IPS-20b (cell line): ENCODE measurements around the gene SNHG17.
"Not testable (repeated sequence)": the region's sequence is repeated elsewhere in the genome, so short reads cannot be mapped to it uniquely, and the experiment has no call there.

ENCODE experiments used
- H3K27ac ChIP-seq: one replicate; pipeline ENCODE4 v1.5.1; 2013; ENCODE audit warnings: low read length
- H3K27me3 ChIP-seq: 2 replicates; pipeline ENCODE4 v1.6.1; 2013; ENCODE audit warnings: mild to moderate bottlenecking, low read length, inconsistent platforms; ENCODE audit not compliant: insufficient read depth
- H3K36me3 ChIP-seq: 2 replicates; pipeline ENCODE4 v1.6.1; 2013; ENCODE audit warnings: low read depth, mild to moderate bottlenecking, inconsistent platforms, low read length, moderate library complexity; ENCODE audit not compliant: insufficient read depth
- H3K4me1 ChIP-seq: 2 replicates; pipeline ENCODE4 v1.6.1; 2013; ENCODE audit warnings: mild to moderate bottlenecking, control low read depth, inconsistent platforms, low read length, moderate library complexity; ENCODE audit not compliant: insufficient read depth
- H3K4me3 ChIP-seq: 2 replicates; pipeline ENCODE4 v1.5.1; 2013; ENCODE audit warnings: mild to moderate bottlenecking, low read length, inconsistent platforms
- H3K9ac ChIP-seq: 2 replicates; pipeline ENCODE4 v1.6.1; 2013; ENCODE audit warnings: low read depth, mild to moderate bottlenecking, inconsistent platforms, low read length, moderate library complexity
- H3K9me3 ChIP-seq: 2 replicates; pipeline ENCODE4 v1.6.1; 2013; ENCODE audit warnings: mild to moderate bottlenecking, low read depth, low read length, inconsistent platforms; ENCODE audit not compliant: insufficient read depth

Gene SNHG17

GRCh38 chr20:38446441-38447209 is 11.5 kb upstream of the SNHG17 start:
- Histone ChIP-seq H3K4me3 (peak overlapping the region; percentile 92), H3K4me1 (peaks cover 4% of the 10 kb centered on the region; the same call in 1 of the 2 replicates), H3K36me3 (peaks cover 28% of the 10 kb centered on the region), H3K9me3 (no peaks in the 10 kb centered on the region), H3K27me3 (no peaks in the 10 kb centered on the region), H3K27ac (peak overlapping the region; percentile 40), H3K9ac (peak overlapping the region; percentile 95)

GRCh38 chr20:38445901-38446425 is 10.8 kb upstream of the SNHG17 start:
- Histone ChIP-seq H3K4me3 (peak overlapping the region; percentile 92; the same call in 1 of the 2 replicates), H3K27me3 (no peaks in the 10 kb centered on the region)

GRCh38 chr20:38445381-38445796 is 10.3 kb upstream of the SNHG17 start:
- H3K27me3 ChIP-seq = no peaks in the 10 kb centered on the region
- H3K36me3 ChIP-seq = peaks cover 23% of the 10 kb centered on the region
- no peak overlapping the region for H3K4me3 ChIP-seq
- H3K27ac ChIP-seq = no peak overlapping the region
- H3K9ac ChIP-seq = no peak overlapping the region
- H3K9me3 ChIP-seq = no peaks in the 10 kb centered on the region
- H3K4me1 ChIP-seq = peaks cover 4% of the 10 kb centered on the region; the same call in 1 of the 2 replicates

More at GRCh38 chr20:38445901-38446425, 10.8 kb upstream of the SNHG17 start:
- Histone ChIP-seq H3K4me1 (peaks cover 4% of the 10 kb centered on the region; the same call in 1 of the 2 replicates), H3K36me3 (peaks cover 28% of the 10 kb centered on the region), H3K9ac (no peak overlapping the region), H3K27ac (no peak overlapping the region), H3K9me3 (no peaks in the 10 kb centered on the region)

- Histone ChIP-seq H3K9me3 (no peaks in the 10 kb centered on the region), H3K36me3 (no peaks in the 10 kb centered on the region), H3K4me3 (no peak overlapping the region), H3K4me1 (no peaks in the 10 kb centered on the region), H3K27me3 (no peaks in the 10 kb centered on the region), H3K9ac (no peak overlapping the region), H3K27ac (no peak overlapping the region)
Measured at GRCh38 chr20:38441916-38442315, 6.8 kb upstream of the SNHG17 start.

- H3K4me1 ChIP-seq, H3K4me3 ChIP-seq, H3K36me3 ChIP-seq, H3K9me3 ChIP-seq, H3K27me3 ChIP-seq, H3K9ac ChIP-seq, H3K27ac ChIP-seq: not testable (repeated sequence)
Measured at GRCh38 chr20:38441110-38441509, 6.0 kb upstream of the SNHG17 start.

- Histone ChIP-seq H3K4me1 (peaks cover 9% of the 10 kb centered on the region), H3K9ac (no peak overlapping the region), H3K4me3 (no peak overlapping the region), H3K9me3 (no peaks in the 10 kb centered on the region), H3K27ac (no peak overlapping the region), H3K36me3 (peaks cover 20% of the 10 kb centered on the region), H3K27me3 (no peaks in the 10 kb centered on the region)
Measured at GRCh38 chr20:38437796-38438195, 2.7 kb upstream of the SNHG17 start.

- H3K4me1 ChIP-seq = peaks cover 9% of the 10 kb centered on the region
- no peaks in the 10 kb centered on the region for H3K27me3 ChIP-seq
- no peak overlapping the region for H3K27ac ChIP-seq
- no peaks in the 10 kb centered on the region for H3K9me3 ChIP-seq
- no peak overlapping the region for H3K4me3 ChIP-seq
- H3K36me3 ChIP-seq = peaks cover 42% of the 10 kb centered on the region
- H3K9ac ChIP-seq = no peak overlapping the region
Measured at GRCh38 chr20:38435555-38435939, 419 bp upstream of the SNHG17 start.

GRCh38 chr20:38434301-38434741 is 807 bp downstream of the SNHG17 start:
- H3K27ac ChIP-seq = peak overlapping the region; percentile 79
- H3K9ac ChIP-seq = peak overlapping the region; percentile 99
- H3K9me3 ChIP-seq = no peaks in the 10 kb centered on the region
- H3K36me3 ChIP-seq = peaks cover 52% of the 10 kb centered on the region
- peaks cover 9% of the 10 kb centered on the region for H3K4me1 ChIP-seq
- H3K27me3 ChIP-seq = no peaks in the 10 kb centered on the region
- peak overlapping the region; percentile 98 for H3K4me3 ChIP-seq

GRCh38 chr20:38433304-38433972 is 1.7 kb downstream of the SNHG17 start:
- Histone ChIP-seq H3K9me3 (no peaks in the 10 kb centered on the region), H3K9ac (peak overlapping the region; percentile 99; the same call in 1 of the 2 replicates), H3K27ac (peak overlapping the region; percentile 79), H3K4me3 (peak overlapping the region; percentile 98), H3K27me3 (no peaks in the 10 kb centered on the region), H3K4me1 (peaks cover 9% of the 10 kb centered on the region), H3K36me3 (peaks cover 60% of the 10 kb centered on the region)

- H3K9me3 ChIP-seq, H3K27me3 ChIP-seq, H3K4me1 ChIP-seq, H3K27ac ChIP-seq: not testable (repeated sequence)
- Histone ChIP-seq H3K4me3 (peak overlapping the region; percentile 98; the same call in 1 of the 2 replicates), H3K36me3 (peaks cover 66% of the 10 kb centered on the region), H3K9ac (peak overlapping the region; percentile 99; the same call in 1 of the 2 replicates)
Measured at GRCh38 chr20:38432870-38433269, 2.3 kb downstream of the SNHG17 start.

- Histone ChIP-seq H3K9ac (no peak overlapping the region), H3K27me3 (no peaks in the 10 kb centered on the region), H3K9me3 (no peaks in the 10 kb centered on the region), H3K4me3 (peak overlapping the region; percentile 46), H3K4me1 (peaks cover 9% of the 10 kb centered on the region), H3K36me3 (peaks cover 72% of the 10 kb centered on the region), H3K27ac (no peak overlapping the region)
Measured at GRCh38 chr20:38432292-38432691, 2.8 kb downstream of the SNHG17 start.
